ENCODE measurements around the gene RNASEH1.

The RNASEH1 gene

GRCh38 chr2:3558205-3559014, at the start of gene RNASEH1:
Gene RNASEH1, minus strand, starts transcription at chr2:3558333. Its CDS starts 73 bp downstream, at chr2:3558260.
- DNase-seq, result peak; percentile 100

DNA sequence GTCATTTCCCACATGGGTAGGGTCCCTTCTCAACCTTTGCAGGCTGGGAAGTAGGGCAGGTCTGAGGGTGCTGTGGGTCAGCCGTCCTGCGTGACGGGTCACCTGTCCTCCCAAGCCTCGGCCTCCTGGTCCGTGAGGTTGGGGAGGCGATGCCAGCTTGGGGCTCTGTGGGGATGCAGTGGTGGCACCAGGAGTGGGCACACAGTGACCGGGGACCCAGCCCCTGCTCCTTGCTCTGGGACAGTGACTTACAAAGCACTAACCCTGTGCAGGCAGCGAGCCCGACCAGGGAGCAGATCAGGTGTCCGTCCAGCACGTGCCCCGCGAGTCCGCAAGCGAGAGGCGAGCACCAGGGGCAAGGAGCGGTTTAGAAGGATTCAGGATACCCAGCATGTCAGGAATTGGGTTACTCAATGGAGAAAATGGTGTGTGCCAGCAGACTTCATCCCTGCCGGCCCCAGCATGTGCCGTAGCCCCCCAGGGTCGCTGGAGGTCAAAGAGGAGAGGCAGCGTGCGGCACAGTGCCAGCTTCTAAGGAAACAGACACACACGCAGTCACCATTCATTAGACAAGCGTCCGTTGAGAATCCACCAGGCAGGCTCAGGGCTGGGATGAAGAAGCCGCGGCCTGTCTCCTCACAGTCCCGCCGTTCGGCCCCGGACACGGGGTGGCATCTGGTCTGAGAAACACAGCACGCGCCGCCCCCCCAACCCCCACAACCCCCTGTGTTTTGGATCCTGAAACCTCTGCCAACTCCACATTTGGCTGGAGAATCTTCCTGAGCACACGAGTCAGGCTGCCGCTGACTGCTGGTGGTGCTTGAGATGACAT, 48.5 kb upstream of the RNASEH1 start:
- DNase-seq, result peak; percentile 40

DNA sequence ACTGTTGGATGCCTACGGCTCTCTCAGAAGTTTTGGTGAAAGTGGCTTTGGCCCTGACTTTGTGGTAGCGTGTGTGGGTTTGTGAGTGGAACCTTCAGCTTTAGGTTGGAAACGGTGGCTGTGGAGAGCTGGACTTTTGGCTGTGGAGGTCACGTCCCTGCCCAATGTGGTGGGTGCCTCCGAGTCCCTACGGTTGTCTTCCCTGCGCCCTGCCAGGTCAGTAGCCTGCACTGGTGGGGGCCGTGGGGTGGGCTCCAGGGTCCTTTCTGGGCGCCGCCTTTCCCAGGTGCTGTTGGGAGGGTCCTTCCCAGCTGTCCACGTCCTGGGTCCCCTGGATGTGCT, 47.9 kb upstream of the RNASEH1 start:
- peak; percentile 40 for DNase-seq

GRCh38 chr2:3604991-3605961, 47.1 kb upstream of the RNASEH1 start:
- peak; percentile 46 for DNase-seq

DNA sequence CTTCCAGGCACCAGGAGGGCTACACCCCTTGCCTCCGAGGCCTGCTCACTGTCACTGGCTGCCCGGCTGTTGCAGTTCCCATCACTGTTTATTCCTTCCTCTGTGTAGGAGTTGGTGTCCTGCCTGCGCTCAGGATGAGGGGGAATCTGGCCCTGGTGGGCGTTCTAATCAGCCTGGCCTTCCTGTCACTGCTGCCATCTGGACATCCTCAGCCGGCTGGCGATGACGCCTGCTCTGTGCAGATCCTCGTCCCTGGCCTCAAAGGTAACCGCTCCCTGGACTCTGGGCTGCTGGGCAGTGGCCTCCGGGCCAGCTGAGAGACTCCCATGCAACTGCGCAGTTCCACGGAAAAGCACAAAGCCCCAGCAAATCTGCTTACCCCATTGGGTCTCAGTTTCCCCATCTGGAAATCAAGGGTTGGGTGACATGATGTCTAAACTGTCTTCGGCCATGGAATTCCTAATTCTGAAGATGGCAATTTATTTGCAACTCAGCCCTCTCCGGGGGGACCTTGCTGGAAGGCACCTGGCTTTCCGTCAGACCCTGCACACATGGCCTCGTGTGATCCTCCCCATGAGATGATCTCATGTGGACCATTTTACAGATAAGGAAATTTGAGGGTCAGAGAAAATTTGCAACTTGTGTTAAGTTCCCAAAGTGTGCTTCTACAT, 46.2 kb upstream of the RNASEH1 start:
- peak; percentile 45 for DNase-seq

DNA sequence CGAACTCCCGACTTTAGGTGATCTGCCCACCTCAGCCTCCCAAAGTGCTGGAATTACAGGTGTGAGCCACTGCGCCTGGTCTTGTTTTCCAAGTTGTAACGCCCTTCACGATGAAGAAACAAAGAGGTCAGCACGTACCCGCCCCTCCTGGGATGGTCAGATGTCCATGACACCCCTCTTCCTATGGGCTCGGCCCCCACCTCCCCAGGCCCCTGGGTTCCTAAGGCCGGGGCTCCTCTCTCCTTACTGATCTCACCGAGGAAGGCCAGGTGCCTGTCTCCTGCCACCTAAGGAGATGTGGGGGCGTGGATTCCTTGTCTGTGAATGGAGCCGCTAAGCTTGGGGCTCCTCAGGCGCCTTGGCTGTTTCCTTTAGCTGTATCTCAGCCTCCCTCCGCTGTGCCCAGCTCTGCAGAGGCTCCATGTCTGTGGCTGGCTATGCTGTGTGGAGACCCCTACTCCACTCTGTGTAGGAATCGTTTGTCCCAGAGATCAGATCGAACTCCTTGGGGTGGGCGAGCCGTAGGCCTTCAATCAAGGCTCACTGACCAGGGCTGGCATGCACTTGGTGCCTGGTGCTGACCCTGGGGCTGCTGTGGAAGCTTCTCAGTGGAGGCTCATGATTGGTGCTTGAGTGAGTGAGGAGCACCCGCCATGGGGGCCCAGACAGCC, 45.5 kb upstream of the RNASEH1 start:
- DNase-seq, result peak; percentile 36

DNA sequence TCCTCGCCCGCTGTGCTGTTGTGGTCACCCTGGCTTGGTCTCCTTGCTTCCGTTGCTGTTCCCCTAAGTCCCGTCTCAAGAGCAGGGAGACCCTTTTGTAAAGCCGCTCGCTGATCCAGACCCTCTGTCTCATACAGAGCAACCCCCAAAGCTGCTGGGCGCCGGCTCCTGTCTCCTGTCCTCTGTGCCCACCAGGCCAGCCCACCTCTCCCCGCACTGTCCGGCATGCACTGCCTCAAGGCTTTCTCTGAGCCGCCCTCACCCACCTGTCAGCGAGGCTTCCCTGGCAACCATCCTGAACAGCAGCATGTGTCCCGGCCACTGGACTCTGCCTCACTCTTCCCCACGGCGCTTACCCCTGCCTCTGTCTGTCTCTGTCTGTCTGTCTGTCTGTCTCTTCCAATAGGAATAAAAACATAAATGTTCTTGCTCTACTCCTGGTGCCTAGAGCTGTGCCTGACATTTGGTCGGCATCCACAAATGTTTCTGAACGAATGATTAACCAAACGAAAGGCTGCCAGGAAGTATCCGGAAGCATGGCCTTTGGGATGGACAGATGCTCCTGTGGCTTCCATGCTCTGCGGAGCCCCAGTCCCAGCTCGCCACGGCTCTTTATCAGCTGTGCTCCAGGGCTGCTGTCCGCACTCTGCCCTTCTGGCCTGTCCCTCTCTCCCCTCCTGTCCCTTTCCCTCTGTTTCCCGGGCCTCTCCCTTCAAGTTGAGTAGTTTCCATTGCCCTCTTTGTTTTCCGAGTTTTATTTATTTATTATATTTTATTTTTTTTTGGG, 44.6 kb upstream of the RNASEH1 start:
- DNase-seq, result peak; percentile 40

DNA sequence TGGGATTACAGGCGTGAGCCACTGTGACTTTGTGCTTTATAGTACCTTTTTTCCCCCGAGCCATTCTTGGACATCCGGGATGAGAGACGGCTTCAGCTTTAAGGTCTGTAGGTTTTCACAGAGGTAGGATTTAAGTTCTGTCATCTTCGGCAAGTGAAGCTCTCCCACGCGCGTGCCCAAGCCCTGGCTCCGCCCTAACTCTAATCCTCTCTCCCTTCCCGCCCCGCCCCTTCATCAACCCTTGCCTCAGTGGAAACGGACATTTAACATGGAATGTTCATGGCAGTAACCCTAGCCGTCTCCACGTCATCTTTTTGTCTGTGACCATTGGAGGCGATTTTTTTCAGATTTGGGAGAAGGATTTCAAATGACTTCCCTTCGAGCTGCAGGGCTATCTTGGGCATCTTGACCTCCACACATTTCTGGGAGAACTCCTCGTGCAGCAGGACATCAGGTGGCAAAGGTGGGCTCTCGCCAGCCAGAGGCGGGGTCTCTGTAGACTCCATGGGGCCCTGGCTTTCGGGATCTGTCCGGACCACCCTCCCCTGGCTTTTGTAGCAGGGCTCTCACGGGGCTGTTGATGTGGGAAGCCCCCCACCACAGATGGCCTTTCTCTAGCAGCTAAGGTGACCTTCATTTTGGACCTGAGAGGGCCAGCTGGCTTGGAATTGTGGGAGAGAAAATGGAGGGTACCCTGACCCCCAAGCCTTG, 43.6 kb upstream of the RNASEH1 start:
- no peak for DNase-seq

DNA sequence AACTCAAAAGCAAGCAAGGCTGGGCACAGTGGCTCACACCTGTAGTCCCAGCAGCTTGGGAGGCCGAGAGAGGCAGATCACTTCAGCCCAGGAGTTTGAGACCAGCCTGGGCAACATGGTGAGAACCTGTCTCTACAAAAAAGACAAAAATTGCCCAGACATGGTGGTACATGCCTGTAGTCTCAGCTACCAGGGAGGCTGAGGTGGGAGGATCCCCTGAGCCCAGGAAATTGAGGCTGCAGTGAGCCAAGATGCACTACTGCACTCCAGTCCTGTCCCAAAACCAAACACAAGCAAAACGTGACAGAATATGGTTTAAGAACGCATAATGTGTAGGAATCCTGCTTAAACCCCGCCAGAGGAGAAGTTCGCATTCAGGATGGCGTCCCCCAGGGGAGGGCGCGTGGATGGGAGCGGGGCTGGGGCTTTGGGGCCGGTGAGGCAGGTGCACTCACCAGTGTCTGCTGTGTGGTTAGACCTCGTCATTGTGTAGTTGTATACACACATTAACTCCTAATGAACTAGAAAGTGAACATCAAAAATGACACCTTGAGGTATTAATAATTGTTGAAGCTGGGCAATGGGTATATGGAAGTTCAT, 42.2 kb upstream of the RNASEH1 start:
- no peak for DNase-seq

- DNase-seq, result no peak
Measured at GRCh38 chr2:3598912-3599854, 41.0 kb upstream of the RNASEH1 start.

GRCh38 chr2:3598197-3598910, 40.2 kb upstream of the RNASEH1 start:
- DNase-seq, result no peak

DNA sequence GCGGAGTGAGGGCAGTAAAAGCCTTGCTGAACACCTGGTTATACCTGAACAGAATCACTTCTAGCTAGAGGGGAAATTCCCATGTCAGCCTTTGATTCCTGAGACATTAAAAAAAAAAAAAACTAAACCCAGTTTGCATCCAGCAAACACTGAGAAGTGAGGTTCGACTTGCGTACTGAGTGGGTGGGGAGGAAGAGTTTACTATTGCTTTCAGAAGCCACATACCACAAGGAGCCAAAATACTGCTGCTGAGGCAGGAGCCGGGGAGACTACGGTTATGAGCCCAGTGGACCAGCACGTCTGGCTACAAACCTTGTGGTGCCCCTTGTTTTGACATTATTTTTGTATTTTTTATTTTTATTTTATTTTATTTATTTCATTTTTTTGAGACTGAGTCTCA, 39.4 kb upstream of the RNASEH1 start:
- DNase-seq, result no peak

- DNase-seq, result no peak
Measured at GRCh38 chr2:3596901-3597417, 38.8 kb upstream of the RNASEH1 start.

GRCh38 chr2:3595985-3596384, 37.9 kb upstream of the RNASEH1 start:
- DNase-seq, result no peak

- no peak for DNase-seq
Measured at GRCh38 chr2:3595404-3595803, 37.3 kb upstream of the RNASEH1 start.

- no peak for DNase-seq
Measured at GRCh38 chr2:3594493-3595281, 36.6 kb upstream of the RNASEH1 start, which contains the start of gene COLEC11. Gene COLEC11, plus strand, starts transcription at chr2:3595112. Its CDS starts 9,229 bp downstream, at chr2:3604341.

DNA sequence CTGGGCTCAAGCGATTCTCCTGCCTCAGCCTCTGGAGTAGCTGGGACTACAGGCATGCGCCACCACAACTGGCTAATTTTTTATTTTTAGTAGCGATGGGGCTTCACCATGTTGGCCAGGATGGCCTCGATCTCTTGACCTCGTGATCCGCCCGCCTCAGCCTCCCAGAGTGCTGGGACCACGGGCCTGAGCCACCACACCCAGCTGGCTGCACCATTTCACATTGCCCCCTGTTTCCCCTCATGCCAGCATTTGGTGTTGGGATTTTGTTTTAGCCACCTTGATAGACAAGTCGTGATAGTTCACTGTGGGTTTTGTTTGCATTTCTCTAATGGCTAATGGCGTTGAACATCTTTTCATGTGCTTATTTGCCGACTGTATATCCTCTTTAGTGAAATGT, 31.0 kb upstream of the RNASEH1 start:
- no peak for DNase-seq

Measured in activated CD8-positive, alpha-beta memory T cell treated with anti-CD3 and anti-CD28 coated beads, Interleukin-2, amount 50 U/mL, for 48 hours (primary cell).